GM23248 (cell line): ENCODE data around the gene AVPR1B.

ENCODE experiments used
- EZH2 ChIP-seq: fragments of 200-600 bp; sonication (generic); IDR thresholded peaks from 2 replicates; pipeline ENCODE4 v1.6.1; 2018; ENCODE audit warnings: antibody characterized with exemption, mild to moderate bottlenecking; ENCODE audit not compliant: insufficient read depth, poor library complexity, severe bottlenecking
- EZH2phosphoT487 ChIP-seq: fragments of 200-600 bp; sonication (generic); IDR thresholded peaks from 2 replicates; pipeline ENCODE4 v1.6.1; 2018; ENCODE audit warnings: antibody characterized with exemption, moderate library complexity, mild to moderate bottlenecking, low read depth; ENCODE audit not compliant: insufficient read depth

DNA sequence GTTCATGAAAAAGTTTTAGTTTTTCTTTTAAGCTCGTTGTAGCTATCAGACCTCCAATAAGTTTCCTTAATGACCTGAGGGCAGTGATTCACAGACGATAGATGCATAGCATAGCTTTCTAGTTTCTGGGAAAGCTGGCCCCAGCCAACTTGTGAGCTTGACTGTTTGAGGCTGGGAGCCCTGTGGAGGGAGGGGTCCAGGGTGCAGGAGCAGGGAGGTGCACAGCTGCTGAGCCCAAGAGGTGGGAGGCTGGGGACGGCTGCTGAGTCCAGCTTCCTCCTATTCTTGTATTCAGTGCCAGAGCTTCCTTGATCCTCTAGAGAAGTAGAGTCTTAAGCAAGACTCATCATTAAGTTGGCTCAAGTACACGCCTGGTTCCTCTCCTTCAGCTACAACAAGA is 11.0 kb upstream of the AVPR1B start:
- no peak for TF ChIP-seq EZH2phosphoT487
- no peak for TF ChIP-seq EZH2
